Uterus (tissue), 2 donors: Measurements from ENCODE around the gene CEP112.

Source experiments
- POLR2A ChIP-seq, 2 donors: fragments of 450-650 bp; IDR thresholded peaks; one replicate each; pipeline ENCODE4 v1.6.1; 2016; ENCODE audit warnings: antibody characterized with exemption in 2 of 2, mild to moderate bottlenecking in 1 of 2, moderate library complexity in 1 of 2
- TF ChIP-seq, protein P1 (sequence below), 4 experiments: fragments of 200-600 bp in 2 of 4; fragments of 450-650 bp in 2 of 4; sonication (generic) in 2 of 4; IDR thresholded peaks; one replicate each; pipeline ENCODE4 v1.5.1; 2016 to 2019; ENCODE audit warnings: antibody characterized with exemption in 4 of 4, mild to moderate bottlenecking in 2 of 4, moderate library complexity in 1 of 4

DNA sequence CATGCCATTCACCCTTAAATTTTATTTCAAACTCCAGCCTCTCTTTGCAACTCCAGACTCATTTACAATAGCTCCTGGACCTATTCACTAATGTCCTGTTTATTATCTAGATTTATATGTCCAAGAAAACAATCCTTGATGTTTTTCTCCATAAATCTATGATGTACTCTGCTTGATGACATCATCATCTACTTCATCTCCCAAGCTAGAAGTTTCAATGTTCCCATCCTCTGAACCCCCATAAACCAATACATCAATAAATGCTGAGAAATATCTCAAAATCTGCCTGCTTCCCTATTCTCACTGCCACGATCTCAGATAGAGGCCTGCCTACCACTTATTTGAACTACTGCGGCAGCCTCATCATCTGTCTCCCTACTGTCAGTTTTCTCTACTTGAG, 4.2 kb downstream of the CEP112 start:
- no peak for TF ChIP-seq POLR2A (IDR thresholded peaks at IDR 0.05)
- TF ChIP-seq, protein P1, sequence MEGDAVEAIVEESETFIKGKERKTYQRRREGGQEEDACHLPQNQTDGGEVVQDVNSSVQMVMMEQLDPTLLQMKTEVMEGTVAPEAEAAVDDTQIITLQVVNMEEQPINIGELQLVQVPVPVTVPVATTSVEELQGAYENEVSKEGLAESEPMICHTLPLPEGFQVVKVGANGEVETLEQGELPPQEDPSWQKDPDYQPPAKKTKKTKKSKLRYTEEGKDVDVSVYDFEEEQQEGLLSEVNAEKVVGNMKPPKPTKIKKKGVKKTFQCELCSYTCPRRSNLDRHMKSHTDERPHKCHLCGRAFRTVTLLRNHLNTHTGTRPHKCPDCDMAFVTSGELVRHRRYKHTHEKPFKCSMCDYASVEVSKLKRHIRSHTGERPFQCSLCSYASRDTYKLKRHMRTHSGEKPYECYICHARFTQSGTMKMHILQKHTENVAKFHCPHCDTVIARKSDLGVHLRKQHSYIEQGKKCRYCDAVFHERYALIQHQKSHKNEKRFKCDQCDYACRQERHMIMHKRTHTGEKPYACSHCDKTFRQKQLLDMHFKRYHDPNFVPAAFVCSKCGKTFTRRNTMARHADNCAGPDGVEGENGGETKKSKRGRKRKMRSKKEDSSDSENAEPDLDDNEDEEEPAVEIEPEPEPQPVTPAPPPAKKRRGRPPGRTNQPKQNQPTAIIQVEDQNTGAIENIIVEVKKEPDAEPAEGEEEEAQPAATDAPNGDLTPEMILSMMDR (IDR thresholded peaks at IDR 0.05) = no peak
